H9 (cell line): Measurements from ENCODE around the gene TOB2. TPM values are rescaled to one million over a fixed set of nuclear protein-coding genes. Genes with fewer than 3 reads are reported as not detected.
A peak's percentile ranks its signal among the peaks of the same experiment; 100 is the strongest.

ENCODE experiments used
- DNase-seq: peaks from one replicate; pipeline ENCODE4 v3.0.0-alpha.2; 2017
- H2AFZ ChIP-seq: one replicate; pipeline ENCODE4 v1.6.1; 2013; ENCODE audit warnings: mild to moderate bottlenecking, low read length, control low read depth, moderate library complexity
- H2AK5ac ChIP-seq: 2 replicates; pipeline ENCODE4 v1.6.1; 2013; ENCODE audit warnings: low read length, control low read depth, mixed read lengths; ENCODE audit not compliant: insufficient read length
- H2BK120ac ChIP-seq: one replicate; pipeline ENCODE4 v1.6.1; 2013; ENCODE audit warnings: low read depth, mild to moderate bottlenecking, low read length, control low read depth, inconsistent platforms; ENCODE audit not compliant: poor library complexity, severe bottlenecking
- H2BK12ac ChIP-seq: 2 replicates; pipeline ENCODE4 v1.6.1; 2013; ENCODE audit warnings: low read length, control low read depth, mixed read lengths, low read depth; ENCODE audit not compliant: insufficient read length
- H2BK15ac ChIP-seq: 2 replicates; pipeline ENCODE4 v1.6.1; 2013; ENCODE audit warnings: low read depth, low read length, control low read depth
- H2BK20ac ChIP-seq: one replicate; pipeline ENCODE4 v1.6.1; 2013; ENCODE audit warnings: low read depth, mild to moderate bottlenecking, low read length, control low read depth, inconsistent platforms; ENCODE audit not compliant: poor library complexity, severe bottlenecking
- H2BK5ac ChIP-seq: 2 replicates; pipeline ENCODE4 v1.6.1; 2013; ENCODE audit warnings: low read length, control low read depth, mixed read lengths; ENCODE audit not compliant: insufficient read length
- H3K14ac ChIP-seq: 2 replicates; pipeline ENCODE4 v1.6.1; 2013; ENCODE audit warnings: low read length, control low read depth; ENCODE audit not compliant: insufficient read depth
- H3K18ac ChIP-seq: 2 replicates; pipeline ENCODE4 v1.6.1; 2013; ENCODE audit warnings: low read depth, mild to moderate bottlenecking, mixed read lengths, low read length, control low read depth; ENCODE audit not compliant: insufficient read length
- H3K23ac ChIP-seq: 2 replicates; pipeline ENCODE4 v1.6.1; 2013; ENCODE audit warnings: low read length, control low read depth, mixed read lengths, low read depth; ENCODE audit not compliant: insufficient read length
- H3K23me2 ChIP-seq: 2 replicates; pipeline ENCODE4 v1.6.1; 2013; ENCODE audit warnings: low read depth, mild to moderate bottlenecking, mixed read lengths, low read length, control low read depth; ENCODE audit not compliant: insufficient read length, poor library complexity, severe bottlenecking
- H3K27ac ChIP-seq: 2 replicates; pipeline ENCODE4 v1.5.1; 2013; ENCODE audit warnings: low read length, control low read depth, mixed read lengths, low read depth; ENCODE audit not compliant: insufficient read length
- H3K27me3 ChIP-seq: 2 replicates; pipeline ENCODE4 v1.6.1; 2013; ENCODE audit warnings: low read length, control low read depth, inconsistent platforms; ENCODE audit not compliant: insufficient read depth
- H3K4ac ChIP-seq: 2 replicates; pipeline ENCODE4 v1.6.1; 2013; ENCODE audit warnings: low read depth, mild to moderate bottlenecking, control low read depth, inconsistent platforms, low read length, moderate library complexity
- H3K4me1 ChIP-seq: 2 replicates; pipeline ENCODE4 v1.6.1; 2013; ENCODE audit warnings: low read length, control low read depth, inconsistent platforms; ENCODE audit not compliant: insufficient read depth
- H3K4me2 ChIP-seq: 2 replicates; pipeline ENCODE4 v1.6.1; 2013; ENCODE audit warnings: low read length, control low read depth, mixed read lengths; ENCODE audit not compliant: insufficient read length, insufficient read depth
- H3K56ac ChIP-seq: 2 replicates; pipeline ENCODE4 v1.6.1; 2013; ENCODE audit warnings: low read depth, mild to moderate bottlenecking, mixed read lengths, low read length, control low read depth; ENCODE audit not compliant: insufficient read length
- H3K79me1 ChIP-seq: 2 replicates; pipeline ENCODE4 v1.6.1; 2013; ENCODE audit warnings: low read depth, mild to moderate bottlenecking, moderate library complexity, low read length, control low read depth, inconsistent platforms; ENCODE audit not compliant: insufficient read depth, poor library complexity, severe bottlenecking
- H3K79me2 ChIP-seq: 2 replicates; pipeline ENCODE4 v1.6.1; 2013; ENCODE audit warnings: low read length, control low read depth, inconsistent platforms; ENCODE audit not compliant: insufficient read depth
- H3K9ac ChIP-seq: 2 replicates; pipeline ENCODE4 v1.6.1; 2013; ENCODE audit warnings: low read length, control low read depth, mixed read lengths; ENCODE audit not compliant: insufficient read length; ENCODE audit errors: extremely low read depth
- H3K9me3 ChIP-seq: one replicate; pipeline ENCODE4 v1.6.1; 2013; ENCODE audit warnings: low read depth, low read length, inconsistent platforms; ENCODE audit not compliant: control insufficient read depth
- H3T11ph ChIP-seq: one replicate; pipeline ENCODE4 v1.6.1; 2013; ENCODE audit warnings: mild to moderate bottlenecking, low read length, control low read depth, inconsistent platforms
- H4K20me1 ChIP-seq: one replicate; pipeline ENCODE4 v1.6.1; 2013; ENCODE audit not compliant: control insufficient read depth, insufficient read length, insufficient read depth
- H4K5ac ChIP-seq: 2 replicates; pipeline ENCODE4 v1.6.1; 2013; ENCODE audit warnings: low read depth, mild to moderate bottlenecking, mixed read lengths, low read length, control low read depth; ENCODE audit not compliant: insufficient read length
- H4K8ac ChIP-seq: replicated peaks from 2 replicates; pipeline ENCODE4 v1.6.1; 2013; ENCODE audit warnings: low read length, control low read depth, mixed read lengths, low read depth; ENCODE audit not compliant: insufficient read length
- H4K91ac ChIP-seq: 2 replicates; pipeline ENCODE4 v1.6.1; 2013; ENCODE audit warnings: low read depth, mild to moderate bottlenecking, moderate library complexity, mixed read lengths, low read length, control low read depth; ENCODE audit not compliant: insufficient read length
- H3K27ac Mint-ChIP-seq, 3 experiments: 2 replicates in 2 of 3; 3 replicates in 1 of 3; pipeline ENCODE4 v1.8.0; 2020 to 2021; ENCODE audit warnings: mixed read lengths in 3 of 3, mild to moderate bottlenecking in 1 of 3, moderate library complexity in 1 of 3
- H3K27me3 Mint-ChIP-seq: 2 replicates; pipeline ENCODE4 v1.8.0; 2021; ENCODE audit warnings: low read depth, mild to moderate bottlenecking, moderate library complexity, mixed read lengths
- H3K36me3 Mint-ChIP-seq, 3 experiments: 2 replicates in 2 of 3; 3 replicates in 1 of 3; pipeline ENCODE4 v1.8.0; 2020 to 2021; ENCODE audit warnings: low read depth in 3 of 3, mixed read lengths in 3 of 3; ENCODE audit not compliant: insufficient read depth in 1 of 3
- H3K4me1 Mint-ChIP-seq, 2 experiments: 2 replicates each; pipeline ENCODE4 v1.8.0; 2020; ENCODE audit warnings: mixed read lengths in 2 of 2
- H3K4me3 Mint-ChIP-seq, 2 experiments: 2 replicates in 1 of 2; 3 replicates in 1 of 2; pipeline ENCODE4 v1.8.0; 2020 to 2021; ENCODE audit warnings: mild to moderate bottlenecking in 2 of 2, mixed read lengths in 2 of 2, moderate library complexity in 1 of 2
- H3K9me3 Mint-ChIP-seq, 2 experiments: 2 replicates in 1 of 2; 3 replicates in 1 of 2; pipeline ENCODE4 v1.8.0; 2020; ENCODE audit warnings: mild to moderate bottlenecking in 2 of 2, mixed read lengths in 2 of 2, moderate library complexity in 1 of 2
- CTCF ChIP-seq: fragments of 200-600 bp; sonication (generic); conservative IDR thresholded peaks from 3 replicates; pipeline ENCODE4 v1.8.0; 2021; ENCODE audit warnings: antibody characterized with exemption, mild to moderate bottlenecking
- WGBS: extraction: QIAGEN DNeasy Blood & Tissue Kit; methylation state at CpG from one replicate; pipeline ENCODE4 v1.1.7; 2013; ENCODE audit warnings: missing lambda C conversion rate, low lambda C conversion rate, mixed read lengths; ENCODE audit not compliant: insufficient read length; ENCODE audit errors: extremely low coverage; 5-methylcytosine and 5-hydroxymethylcytosine counted together
- total RNA-seq: library from RNA; stranded (reverse); gene quantifications from 2 replicates; pipeline ENCODE4 v1.2.1, GENCODE V29; 2021

Gene TOB2
- total RNA-seq, 1 experiment from 2014 or later, result 75.8 TPM

GRCh38 chr22:41397143-41397811 lies 49.3 kb downstream of the TOB2 start:
- Histone ChIP-seq H2BK20ac (no peak overlapping the region), H3K18ac (no peak overlapping the region), H2AK5ac (no peak overlapping the region), H4K91ac (no peak overlapping the region), H2BK15ac (no peak overlapping the region), H3K4ac (no peak overlapping the region), H3K27ac (no peak overlapping the region), H3K23me2 (no peaks in the 10 kb centered on the region), H4K8ac (no peak overlapping the region), H2BK5ac (no peak overlapping the region), H3K79me2 (no peaks in the 10 kb centered on the region), H3K14ac (no peak overlapping the region), H3K27me3 (no peaks in the 10 kb centered on the region), H3K9ac (no peak overlapping the region), H4K5ac (no peak overlapping the region), H3K4me1 (no peaks in the 10 kb centered on the region), H3T11ph (no peak overlapping the region), H3K56ac (no peak overlapping the region), H3K23ac (no peak overlapping the region), H3K79me1 (no peaks in the 10 kb centered on the region), H3K9me3 (no peaks in the 10 kb centered on the region), H2BK120ac (no peak overlapping the region), H3K4me2 (no peak overlapping the region), H2AFZ (no peak overlapping the region), H2BK12ac (no peak overlapping the region), H4K20me1 (no peaks in the 10 kb centered on the region)
- peak overlapping the region in 2 of 3 experiments; percentile 39 to 70; a peak in 3 of 7 replicates for H3K27ac Mint-ChIP-seq
- H3K27me3 Mint-ChIP-seq, result no peaks in the 10 kb centered on the region
- H3K4me3 Mint-ChIP-seq, result no peak overlapping the region
- no peak for DNase-seq
- peaks cover 4 to 8% of the 10 kb centered on the region in 2 experiments; a peak in 1 of 4 replicates for H3K4me1 Mint-ChIP-seq
- no peak for TF ChIP-seq CTCF
- H3K9me3 Mint-ChIP-seq, result no peaks in the 10 kb centered on the region
- peaks cover 4 to 39% (median 34%) of the 10 kb centered on the region in 3 experiments; a peak in 5 of 7 replicates for H3K36me3 Mint-ChIP-seq
- WGBS, result no CpG with 5 or more reads among the region's 19 CpGs
